ENCODE data around the gene HRG. TPM values are rescaled to one million over a fixed set of nuclear protein-coding genes. Genes with fewer than 3 reads are reported as not detected.

HRG gene
- polyA plus RNA-seq, 1 donor: 2.0 TPM

DNA sequence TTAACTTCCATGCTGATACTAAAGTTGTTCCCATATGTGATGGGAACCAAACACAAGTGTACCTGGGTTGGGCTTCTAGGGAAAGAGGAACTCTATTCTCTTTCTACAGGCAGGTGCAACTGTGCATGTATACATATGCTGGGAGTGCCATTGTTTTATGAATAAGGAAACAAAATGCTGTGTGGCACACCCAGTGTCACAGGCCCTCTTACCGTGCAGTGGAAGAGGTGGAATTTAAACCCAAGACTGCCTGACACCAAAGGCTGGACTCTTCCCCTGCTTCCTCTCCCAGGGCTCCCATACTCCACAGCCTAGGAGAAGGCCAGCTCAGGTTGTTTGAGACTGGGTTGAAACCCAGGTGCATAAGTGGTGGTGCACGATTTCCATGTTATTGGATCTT lies 27.6 kb upstream of the HRG start:
- no peak for DNase-seq

GRCh38 chr3:186639778-186640472 lies 25.9 kb upstream of the HRG start, which contains the start of gene FETUB:
TSS of gene FETUB (plus strand) at chr3:186640399. CDS start at chr3:186640461, 62 bp downstream.
- DNase-seq: no peak

DNA sequence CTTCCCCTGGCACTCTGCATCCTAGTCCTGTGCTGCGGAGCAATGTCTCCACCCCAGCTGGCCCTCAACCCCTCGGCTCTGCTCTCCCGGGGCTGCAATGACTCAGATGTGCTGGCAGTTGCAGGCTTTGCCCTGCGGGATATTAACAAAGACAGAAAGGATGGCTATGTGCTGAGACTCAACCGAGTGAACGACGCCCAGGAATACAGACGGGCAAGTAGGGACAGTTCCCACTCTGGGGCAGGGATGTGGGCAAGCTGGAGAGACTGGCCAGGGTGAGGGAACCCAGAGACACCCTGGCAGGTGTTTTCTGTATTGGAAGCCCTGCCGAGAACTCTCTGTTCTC lies 25.4 kb upstream of the HRG start:
- no peak for DNase-seq

DNA sequence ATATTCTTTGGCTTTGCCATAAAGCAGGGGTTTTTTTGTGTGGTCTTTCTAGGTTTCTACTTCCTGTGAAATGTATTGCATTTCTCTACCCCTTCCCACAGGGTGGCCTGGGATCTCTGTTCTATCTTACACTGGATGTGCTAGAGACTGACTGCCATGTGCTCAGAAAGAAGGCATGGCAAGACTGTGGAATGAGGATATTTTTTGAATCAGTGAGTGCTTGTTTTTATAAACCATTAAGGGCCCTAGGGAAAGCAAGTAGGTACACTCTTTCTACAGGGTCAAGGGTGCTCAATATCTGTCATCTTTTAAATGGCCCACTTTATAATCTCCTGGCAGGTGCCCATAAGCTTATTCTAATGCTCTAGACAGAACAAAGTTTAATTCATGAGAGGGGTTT lies 24.9 kb upstream of the HRG start:
- DNase-seq: no peak

GRCh38 chr3:186642014-186642413 lies 23.8 kb upstream of the HRG start:
- no peak for DNase-seq

DNA sequence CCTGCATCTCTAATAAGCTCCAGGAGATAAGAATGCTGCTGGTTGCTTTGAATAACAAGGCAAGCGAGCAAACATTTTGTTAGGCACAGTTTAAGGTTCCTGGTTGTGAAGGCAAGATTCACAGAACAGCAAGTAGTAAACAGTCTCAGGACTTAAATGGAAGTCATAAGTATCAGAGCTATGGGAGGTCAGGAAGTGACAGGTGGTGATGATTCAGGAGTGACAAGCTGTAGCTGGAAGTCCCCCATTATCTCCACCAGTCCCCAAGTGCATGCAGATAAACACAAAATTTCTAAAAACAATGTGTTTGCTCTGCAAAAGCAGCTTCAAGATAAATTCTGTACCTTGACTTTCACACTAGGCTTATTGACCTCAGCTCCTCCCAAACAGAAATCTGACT lies 22.3 kb upstream of the HRG start:
- no peak for DNase-seq

DNA sequence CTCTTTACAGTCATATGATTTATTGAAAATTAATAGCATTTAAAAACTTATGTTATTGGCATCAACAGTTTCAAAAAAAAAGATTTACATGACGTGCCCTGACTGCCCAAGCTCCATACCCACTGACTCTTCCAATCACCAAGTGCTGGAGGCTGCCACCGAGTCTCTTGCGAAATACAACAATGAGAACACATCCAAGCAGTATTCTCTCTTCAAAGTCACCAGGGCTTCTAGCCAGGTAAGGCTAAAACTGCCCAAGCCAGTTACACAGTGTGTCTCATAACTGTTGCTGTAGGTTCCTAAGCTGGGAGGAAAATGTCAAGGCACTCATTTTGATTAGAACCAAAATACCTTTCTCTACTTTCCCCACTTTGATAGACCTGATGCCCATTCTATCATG lies 21.1 kb upstream of the HRG start:
- no peak for DNase-seq

- DNase-seq: no peak
Observed at GRCh38 chr3:186646106-186646505, 19.7 kb upstream of the HRG start.

DNA sequence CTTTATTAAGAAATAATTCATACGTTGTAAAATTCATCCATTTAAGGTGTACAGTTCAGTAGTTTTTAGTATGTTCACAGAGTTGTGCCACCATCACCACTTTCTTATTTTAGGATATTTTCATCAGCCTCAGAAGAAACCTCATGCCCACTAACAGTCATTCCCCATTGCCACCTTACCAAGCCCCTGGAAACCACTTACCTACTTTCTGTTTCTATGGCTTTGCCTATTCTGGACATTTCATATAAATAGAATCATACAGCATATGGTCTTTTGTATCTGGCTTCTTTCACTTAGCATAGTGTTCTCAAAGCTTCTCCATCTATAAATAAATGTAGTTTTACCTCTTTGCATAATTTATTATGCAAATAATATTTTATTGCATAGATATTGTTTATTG lies 19.0 kb upstream of the HRG start:
- no peak for DNase-seq

- no peak for DNase-seq
Observed at GRCh38 chr3:186648851-186649250, 17.0 kb upstream of the HRG start.

GRCh38 chr3:186651678-186652215 lies 14.1 kb upstream of the HRG start:
- no peak for DNase-seq

DNA sequence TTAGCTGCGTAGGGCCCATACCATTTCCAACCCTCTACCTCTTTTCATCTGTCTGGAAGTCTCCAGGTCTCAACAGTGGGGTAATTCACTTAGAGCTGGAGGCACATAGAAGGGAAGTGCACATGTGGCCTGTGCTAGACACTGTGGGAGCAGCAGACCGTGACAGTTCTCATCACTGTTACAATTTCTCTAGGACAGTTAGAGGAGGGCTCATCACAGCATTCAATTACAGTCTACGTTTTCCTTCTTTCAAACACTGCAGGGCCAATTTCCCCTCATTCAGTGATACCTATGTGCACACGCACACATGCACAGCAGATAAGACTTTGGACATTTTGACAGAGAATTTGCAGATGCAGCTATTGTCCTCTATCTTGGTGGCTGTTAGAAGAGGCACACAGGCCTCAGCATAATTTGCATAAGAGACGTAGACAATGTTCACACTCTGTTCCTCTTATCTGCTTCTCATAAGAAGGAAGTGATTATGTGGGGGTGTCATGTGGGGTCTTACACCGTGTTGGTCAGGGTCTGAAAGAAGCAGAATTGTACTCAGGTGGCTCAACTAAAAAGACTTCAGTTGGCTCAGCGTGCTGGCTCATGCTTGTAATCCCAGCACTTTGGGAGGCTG lies 12.6 kb upstream of the HRG start:
- DNase-seq: no peak

DNA sequence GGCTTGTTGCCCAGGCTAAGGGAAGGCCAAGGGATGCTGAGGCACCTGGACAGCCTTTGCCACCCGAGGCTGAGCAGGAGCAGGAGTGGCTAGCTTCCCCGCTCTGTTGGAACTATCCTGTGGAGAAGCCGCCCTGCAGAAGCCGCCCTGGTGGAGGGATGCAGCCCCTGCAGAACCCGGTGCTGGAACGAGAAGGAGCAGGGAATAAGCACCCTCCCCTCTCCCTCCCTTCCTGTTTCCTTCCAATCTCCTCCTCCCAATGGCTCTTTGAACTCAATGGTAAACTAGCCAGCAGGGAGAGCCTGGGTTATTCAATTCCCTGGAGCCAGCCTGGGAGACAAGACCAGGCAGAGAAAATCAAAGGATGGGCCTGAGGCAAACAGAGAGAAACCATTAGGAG lies 11.8 kb upstream of the HRG start:
- no peak for DNase-seq

- no peak for DNase-seq
Observed at GRCh38 chr3:186663361-186664118, 2.3 kb upstream of the HRG start.

GRCh38 chr3:186664119-186664495 lies 1.7 kb upstream of the HRG start:
- DNase-seq: no peak

DNA sequence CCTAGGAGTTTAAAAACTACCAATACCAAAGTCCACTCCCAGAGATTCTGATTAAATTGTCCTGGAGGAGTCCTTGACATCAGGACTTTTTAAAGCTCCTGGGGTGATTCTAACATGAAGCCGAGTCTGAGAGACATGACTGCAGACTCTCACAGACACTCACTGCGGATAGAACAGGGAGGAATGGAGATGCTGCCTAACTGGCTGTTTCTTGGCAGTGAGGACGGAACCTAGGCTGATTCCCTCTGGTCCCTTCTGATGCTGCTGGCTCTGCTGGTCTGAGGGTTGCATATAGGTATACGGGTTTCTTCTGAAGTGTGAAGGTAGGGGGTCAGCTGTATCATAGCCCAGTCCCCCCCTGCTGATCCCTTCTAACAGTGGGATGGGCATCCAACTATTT lies 1.3 kb upstream of the HRG start:
- DNase-seq: no peak

- no peak for DNase-seq
Observed at GRCh38 chr3:186668426-186668825, 2.6 kb downstream of the HRG start.

DNA sequence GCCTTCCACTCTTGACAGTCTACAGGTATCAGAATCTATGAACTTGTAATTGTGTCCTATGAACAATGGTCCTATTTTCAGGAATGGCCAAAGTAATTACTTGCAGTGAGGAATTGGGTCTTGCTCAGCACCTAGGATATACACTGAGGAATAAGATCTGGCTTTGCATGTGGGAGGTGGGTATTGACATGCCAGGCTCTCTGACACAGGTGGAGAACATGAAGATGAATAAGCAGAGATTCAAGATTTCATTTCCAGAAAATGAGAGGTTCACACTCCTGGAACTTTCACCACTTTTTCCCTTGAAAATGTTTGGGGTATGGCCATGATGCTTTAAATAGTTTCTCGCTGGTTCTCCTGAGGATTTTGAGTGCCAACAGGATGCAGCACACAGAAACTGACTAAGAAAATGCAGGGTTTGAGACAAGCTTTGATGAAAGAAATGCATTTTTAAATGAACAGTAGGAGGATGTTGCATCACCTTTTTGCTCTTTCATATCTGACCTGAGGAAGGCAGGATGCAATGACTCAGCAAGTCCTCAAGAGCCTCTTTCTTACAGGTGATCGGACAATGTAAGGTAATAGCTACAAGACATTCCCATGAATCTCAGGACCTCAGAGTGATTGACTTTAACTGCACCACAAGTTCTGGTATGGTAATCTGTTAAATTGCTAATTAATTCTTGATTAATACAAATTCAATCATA lies 3.7 kb downstream of the HRG start:
- no peak for DNase-seq

- DNase-seq: no peak
Observed at GRCh38 chr3:186670155-186670554, 4.3 kb downstream of the HRG start.

- no peak for DNase-seq
Observed at GRCh38 chr3:186671051-186671450, 5.2 kb downstream of the HRG start.

- DNase-seq: no peak
Observed at GRCh38 chr3:186678604-186679003, 12.8 kb downstream of the HRG start.

DNA sequence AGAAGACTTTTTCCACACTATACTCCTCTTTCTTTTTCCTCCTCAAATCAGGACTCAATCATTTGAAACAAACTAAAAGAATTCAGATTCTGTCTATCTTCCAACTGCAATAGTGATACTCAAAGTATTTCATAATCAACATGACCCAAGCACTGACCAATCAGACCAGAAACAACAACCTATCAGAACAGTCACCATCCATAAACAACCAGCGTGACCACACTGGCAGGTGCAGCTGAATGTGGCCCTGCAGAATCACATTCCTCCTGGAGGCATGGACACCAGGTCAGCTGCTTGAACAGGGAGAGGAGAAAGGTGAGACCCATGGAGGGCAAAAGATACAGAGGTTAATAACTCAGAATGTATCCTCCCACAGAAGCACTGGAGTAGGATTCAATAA lies 13.3 kb downstream of the HRG start:
- no peak for DNase-seq

GRCh38 chr3:186680869-186681268 lies 15.1 kb downstream of the HRG start:
- DNase-seq: no peak

Data from left kidney (tissue), 2 donors.